ENCODE measurements around the gene SLCO2B1. TPM values are rescaled to one million over a fixed set of nuclear protein-coding genes. Genes with fewer than 3 reads are reported as not detected.

The SLCO2B1 gene
- total and polyA plus RNA-seq, 2 experiments from 2014 or later: 0.07 TPM; not detected in 1

- H3K36me3 ChIP-seq: no peaks in the 10 kb centered on the region
- peaks cover 2% of the 10 kb centered on the region for H3K4me1 ChIP-seq (ENCODE audit: low read depth)
- DNase-seq (ENCODE audit: low read depth in 1 of 2, low spot score in 1 of 2): no peak
- no peaks in the 10 kb centered on the region for H3K9me3 ChIP-seq (ENCODE audit: low read depth)
- H3K27ac ChIP-seq: no peak overlapping the region
- H3K4me3 ChIP-seq: no peak overlapping the region
- H3K27me3 ChIP-seq: no peaks in the 10 kb centered on the region
- TF ChIP-seq CTCF (IDR thresholded peaks at IDR 0.05; ENCODE audit: low read depth, low read length): no peak
Measured at GRCh38 chr11:75166791-75167190, 15.9 kb downstream of the SLCO2B1 start.

GRCh38 chr11:75167617-75168016 lies 16.7 kb downstream of the SLCO2B1 start:
- no peaks in the 10 kb centered on the region for H3K36me3 ChIP-seq
- no peaks in the 10 kb centered on the region for H3K9me3 ChIP-seq (ENCODE audit: low read depth)
- TF ChIP-seq CTCF (IDR thresholded peaks at IDR 0.05; ENCODE audit: low read depth, low read length): no peak
- peaks cover 2% of the 10 kb centered on the region for H3K4me1 ChIP-seq (ENCODE audit: low read depth)
- H3K27me3 ChIP-seq: no peaks in the 10 kb centered on the region
- DNase-seq (ENCODE audit: low read depth in 1 of 2, low spot score in 1 of 2): no peak
- H3K4me3 ChIP-seq: no peak overlapping the region
- no peak overlapping the region for H3K27ac ChIP-seq

- Histone ChIP-seq H3K27me3 (no peaks in the 10 kb centered on the region), H3K27ac (no peak overlapping the region), H3K4me1 (ENCODE audit: low read depth) (peaks cover 2% of the 10 kb centered on the region), H3K9me3 (ENCODE audit: low read depth) (no peaks in the 10 kb centered on the region), H3K36me3 (no peaks in the 10 kb centered on the region), H3K4me3 (no peak overlapping the region)
- TF ChIP-seq CTCF (IDR thresholded peaks at IDR 0.05; ENCODE audit: low read depth, low read length): no peak
- no peak for DNase-seq (ENCODE audit: low read depth in 1 of 2, low spot score in 1 of 2)
Measured at GRCh38 chr11:75169101-75169885, 18.4 kb downstream of the SLCO2B1 start.

- no peaks in the 10 kb centered on the region for H3K27me3 ChIP-seq
- no peak overlapping the region for H3K27ac ChIP-seq
- peaks cover 9% of the 10 kb centered on the region for H3K4me1 ChIP-seq (ENCODE audit: low read depth)
- DNase-seq (ENCODE audit: low read depth in 1 of 2, low spot score in 1 of 2): no peak
- no peak for TF ChIP-seq CTCF (IDR thresholded peaks at IDR 0.05; ENCODE audit: low read depth, low read length)
- H3K9me3 ChIP-seq (ENCODE audit: low read depth): no peaks in the 10 kb centered on the region
- no peaks in the 10 kb centered on the region for H3K36me3 ChIP-seq
- H3K4me3 ChIP-seq: no peak overlapping the region
Measured at GRCh38 chr11:75170516-75171201, 19.8 kb downstream of the SLCO2B1 start.

- H3K4me1 ChIP-seq (ENCODE audit: low read depth): peaks cover 9% of the 10 kb centered on the region
- H3K9me3 ChIP-seq (ENCODE audit: low read depth): no peaks in the 10 kb centered on the region
- no peaks in the 10 kb centered on the region for H3K36me3 ChIP-seq
- no peak for TF ChIP-seq CTCF (IDR thresholded peaks at IDR 0.05; ENCODE audit: low read depth, low read length)
- no peak overlapping the region for H3K4me3 ChIP-seq
- no peak overlapping the region for H3K27ac ChIP-seq
- DNase-seq (ENCODE audit: low read depth in 1 of 2, low spot score in 1 of 2): no peak
- no peaks in the 10 kb centered on the region for H3K27me3 ChIP-seq
Measured at GRCh38 chr11:75173336-75173735, 22.4 kb downstream of the SLCO2B1 start.

Measured in cardiac muscle cell (in vitro differentiated cells and primary cell).